HCT116 (cell line): ENCODE measurements around the gene MYO16. TPM values are rescaled to one million over a fixed set of nuclear protein-coding genes. Genes with fewer than 3 reads are reported as not detected.

Experiments
- ATAC-seq: fragments of 200-7000 bp; cut with Tn5 transposase; 2 replicates; pipeline ENCODE4 v1.9.1; 2020; ENCODE audit warnings: mild to moderate bottlenecking, moderate library complexity
- BruUV-seq: library from RNA; stranded (reverse); fragments of 400-500 nt; replicated peaks from 2 replicates; lab custom pipeline; 2021; lab: Mats Ljungman, UMichigan
- CTCF ChIA-PET: fragments of 300-600 bp; sonication (Branson Sonifier 250); formaldehyde crosslinking; loops from one replicate; lab custom pipeline; 2021; ENCODE audit warnings: antibody characterized with exemption; lab: Charles Lee
- POLR2A ChIA-PET: fragments of 300-600, 350-600 bp; sonication (Branson Sonifier 250); formaldehyde crosslinking; loops from one replicate; lab custom pipeline; 2021; ENCODE audit warnings: antibody characterized with exemption; lab: Charles Lee
- RAD21 ChIA-PET, 2 experiments: fragments of 300-600 bp; sonication (Branson Sonifier 250); formaldehyde crosslinking; loops; one replicate each; lab custom pipeline; 2023; ENCODE audit warnings: low total read pairs in 2 of 2; ENCODE audit not compliant: uncharacterized antibody in 2 of 2, unreplicated experiment in 2 of 2, low non-redundant PET in 1 of 2; lab: Charles Lee
- DNase-seq: peaks from one replicate; pipeline ENCODE4 v3.0.0-alpha.2; 2010; ENCODE audit warnings: low read depth, low spot score
- H2AFZ ChIP-seq: fragments of 200-600 bp; shearing (Covaris generic), sonication (generic); 2 replicates; pipeline ENCODE4 v1.6.1; 2017; ENCODE audit warnings: low read depth, mixed run types, mixed read lengths, antibody characterized with exemption, low read length; ENCODE audit not compliant: poor library complexity, severe bottlenecking
- H3K27ac ChIP-seq: 2 replicates; pipeline ENCODE4 v1.5.1; 2012; ENCODE audit warnings: low read depth, low read length
- H3K27me3 ChIP-seq: fragments of 200-600 bp; sonication (generic); 2 replicates; pipeline ENCODE4 v1.6.1; 2016; ENCODE audit warnings: mixed run types, low read length, mixed read lengths; ENCODE audit not compliant: insufficient read depth
- H3K36me3 ChIP-seq, 2 experiments: fragments of 200-500 bp in 1 of 2; fragments of 200-600 bp in 1 of 2; sonication (Bioruptor generic) in 1 of 2; sonication (generic) in 1 of 2; 2 replicates each; pipeline versions ENCODE4 v1.5.1 to v1.6.1; 2014 to 2016; ENCODE audit warnings: low read length in 2 of 2, inconsistent platforms in 1 of 2, mixed read lengths in 1 of 2, mixed run types in 1 of 2; ENCODE audit not compliant: insufficient read depth in 2 of 2, control insufficient read depth in 1 of 2
- H3K4me1 ChIP-seq, 2 experiments: fragments of 200-600 bp in 1 of 2; sonication (generic) in 1 of 2; 2 replicates each; pipeline versions ENCODE4 v1.5.1 to v1.6.1; 2012 to 2017; ENCODE audit warnings: low read length in 2 of 2, inconsistent platforms in 1 of 2, mild to moderate bottlenecking in 1 of 2, mixed read lengths in 1 of 2, mixed run types in 1 of 2, moderate library complexity in 1 of 2; ENCODE audit not compliant: insufficient read depth in 2 of 2, control insufficient read depth in 1 of 2
- H3K4me2 ChIP-seq: fragments of 200-600 bp; sonication (generic); 2 replicates; pipeline ENCODE4 v1.6.1; 2017; ENCODE audit warnings: mixed run types, low read length, mixed read lengths
- H3K4me3 ChIP-seq, 2 experiments: fragments of 200-600 bp in 1 of 2; sonication (generic) in 1 of 2; replicated peaks in 1 of 2; 2 replicates each; pipeline ENCODE4 v1.5.1; 2011 to 2016; ENCODE audit warnings: low read length in 2 of 2, control low read depth in 1 of 2, low read depth in 1 of 2, mild to moderate bottlenecking in 1 of 2, mixed read lengths in 1 of 2, mixed run types in 1 of 2
- H3K79me2 ChIP-seq: fragments of 200-600 bp; sonication (generic); 2 replicates; pipeline ENCODE4 v1.6.1; 2017; ENCODE audit warnings: mild to moderate bottlenecking, mixed run types, low read length, moderate library complexity, mixed read lengths; ENCODE audit not compliant: insufficient read depth
- H3K9ac ChIP-seq: fragments of 200-600 bp; sonication (generic); 2 replicates; pipeline ENCODE4 v1.6.1; 2016; ENCODE audit warnings: low read length, mixed read lengths
- H3K9me2 ChIP-seq: fragments of 200-600 bp; sonication (generic), shearing (Covaris generic); 2 replicates; pipeline ENCODE4 v1.6.1; 2017; ENCODE audit warnings: mixed run types, mild to moderate bottlenecking, moderate library complexity; ENCODE audit not compliant: insufficient read depth
- H3K9me3 ChIP-seq, 2 experiments: fragments of 200-500 bp in 1 of 2; fragments of 200-600 bp in 1 of 2; sonication (Bioruptor generic) in 1 of 2; sonication (generic) in 1 of 2; 2 replicates each; pipeline ENCODE4 v1.6.1; 2014 to 2017; ENCODE audit warnings: low read length in 2 of 2, mixed read lengths in 2 of 2, inconsistent platforms in 1 of 2, low read depth in 1 of 2, mild to moderate bottlenecking in 1 of 2, mixed run types in 1 of 2, moderate library complexity in 1 of 2; ENCODE audit not compliant: control insufficient read depth in 1 of 2, insufficient read depth in 1 of 2
- H4K20me1 ChIP-seq: fragments of 200-600 bp; sonication (generic), shearing (Covaris generic); 2 replicates; pipeline ENCODE4 v1.6.1; 2017; ENCODE audit warnings: mixed run types, mild to moderate bottlenecking, moderate library complexity; ENCODE audit not compliant: insufficient read depth
- EGR1 ChIP-seq: IDR thresholded peaks from 2 replicates; pipeline ENCODE4 v1.6.1; 2012; ENCODE audit warnings: low read depth
- EZH2phosphoT487 ChIP-seq: fragments of 200-600 bp; IDR thresholded peaks from 2 replicates; pipeline ENCODE4 v1.6.1; 2018; ENCODE audit warnings: antibody characterized with exemption, borderline replicate concordance
- FOSL1 ChIP-seq: IDR thresholded peaks from 2 replicates; pipeline ENCODE4 v1.6.1; 2012; ENCODE audit warnings: low read depth
- JUND ChIP-seq: IDR thresholded peaks from 2 replicates; pipeline ENCODE4 v1.6.1; 2012
- POLR2A ChIP-seq: IDR thresholded peaks from 2 replicates; pipeline ENCODE4 v1.7.0; 2011; ENCODE audit warnings: borderline replicate concordance; ENCODE audit not compliant: insufficient read depth, insufficient read length; ENCODE audit errors: extremely low read depth
- RAD21 ChIP-seq: IDR thresholded peaks from 2 replicates; pipeline ENCODE4 v1.6.1; 2012; ENCODE audit warnings: low read depth, mild to moderate bottlenecking
- SIN3A ChIP-seq: IDR thresholded peaks from 2 replicates; pipeline ENCODE4 v1.6.1; 2012; ENCODE audit warnings: low read depth
- SP1 ChIP-seq: IDR thresholded peaks from 2 replicates; pipeline ENCODE4 v1.6.1; 2012; ENCODE audit warnings: low read depth
- SRF ChIP-seq: IDR thresholded peaks from 2 replicates; pipeline ENCODE4 v1.6.1; 2012; ENCODE audit warnings: low read depth
- YY1 ChIP-seq: IDR thresholded peaks from 2 replicates; pipeline ENCODE4 v1.6.1; 2011; ENCODE audit warnings: low read length, low read depth, moderate library complexity, mild to moderate bottlenecking; ENCODE audit not compliant: insufficient replicate concordance; ENCODE audit errors: extremely low read depth
- ZFX ChIP-seq: fragments of 450-650 bp; IDR thresholded peaks from 2 replicates; pipeline ENCODE4 v1.6.1; 2017
- ZNF274 ChIP-seq: fragments of 200-500 bp; sonication (Bioruptor generic); IDR thresholded peaks from 2 replicates; pipeline ENCODE4 v1.6.1; 2014; ENCODE audit warnings: mild to moderate bottlenecking, low read depth, low read length, inconsistent platforms
- intact Hi-C: fragments of 100-400 bp; cut with micrococcal nuclease; formaldehyde crosslinking; loops from 2 replicates; pipeline ENCODE4 v1.10.0; 2022
- total RNA-seq: library from RNA; stranded (reverse); gene quantifications from one replicate; pipeline ENCODE4 v1.2.1, GENCODE V29; 2021; ENCODE audit not compliant: unreplicated experiment
- TF ChIP-seq, protein P1 (sequence below): IDR thresholded peaks from 2 replicates; pipeline ENCODE4 v1.6.1; 2012
- TF ChIP-seq, protein P2 (sequence below), 3 experiments: fragments of 200-600 bp in 1 of 3; sonication (generic) in 1 of 3; IDR thresholded peaks in 2 of 3; conservative IDR thresholded peaks in 1 of 3; 2 replicates each; pipeline ENCODE4 v1.5.1; 2012 to 2017; ENCODE audit warnings: low read depth in 2 of 3, low read length in 2 of 3, antibody characterized with exemption in 1 of 3, borderline replicate concordance in 1 of 3, control low read depth in 1 of 3, mild to moderate bottlenecking in 1 of 3, mixed read lengths in 1 of 3, mixed run types in 1 of 3, moderate library complexity in 1 of 3; ENCODE audit not compliant: insufficient read depth in 1 of 3
- TF ChIP-seq, protein P3 (sequence below): IDR thresholded peaks from 2 replicates; pipeline ENCODE4 v1.6.1; 2011; ENCODE audit warnings: mild to moderate bottlenecking, low read length, moderate library complexity; ENCODE audit not compliant: insufficient replicate concordance; ENCODE audit errors: extremely low read depth
- TF ChIP-seq, protein P4 (sequence below): IDR thresholded peaks from 2 replicates; pipeline ENCODE4 v1.6.1; 2012

The MYO16 gene
- total RNA-seq, 1 experiment from 2014 or later = 0.07 TPM

DNA sequence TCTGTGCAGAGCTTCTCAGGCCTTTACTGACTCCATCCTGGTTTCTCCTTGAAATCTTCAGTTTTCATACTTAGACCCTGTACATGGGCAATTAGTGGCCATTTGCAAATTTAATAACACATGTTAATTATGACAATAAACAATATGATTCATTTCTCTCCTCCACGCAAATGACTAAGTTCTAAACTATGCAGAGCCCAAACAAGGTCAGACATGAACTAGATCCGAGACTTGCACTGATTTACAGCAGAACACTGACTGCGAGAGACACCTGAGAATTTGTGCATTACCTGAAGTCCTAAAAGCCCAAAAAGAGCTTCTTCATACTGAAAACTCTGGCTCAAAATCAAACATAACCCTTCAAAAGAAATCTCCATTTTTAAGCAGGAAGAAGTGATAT is 521.8 kb downstream of the MYO16 start:
- TF ChIP-seq, protein P1, sequence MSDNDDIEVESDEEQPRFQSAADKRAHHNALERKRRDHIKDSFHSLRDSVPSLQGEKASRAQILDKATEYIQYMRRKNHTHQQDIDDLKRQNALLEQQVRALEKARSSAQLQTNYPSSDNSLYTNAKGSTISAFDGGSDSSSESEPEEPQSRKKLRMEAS = no peak
- no peak for TF ChIP-seq EZH2phosphoT487
- TF ChIP-seq YY1 = no peak
- TF ChIP-seq ZFX = no peak
- TF ChIP-seq, protein P2, sequence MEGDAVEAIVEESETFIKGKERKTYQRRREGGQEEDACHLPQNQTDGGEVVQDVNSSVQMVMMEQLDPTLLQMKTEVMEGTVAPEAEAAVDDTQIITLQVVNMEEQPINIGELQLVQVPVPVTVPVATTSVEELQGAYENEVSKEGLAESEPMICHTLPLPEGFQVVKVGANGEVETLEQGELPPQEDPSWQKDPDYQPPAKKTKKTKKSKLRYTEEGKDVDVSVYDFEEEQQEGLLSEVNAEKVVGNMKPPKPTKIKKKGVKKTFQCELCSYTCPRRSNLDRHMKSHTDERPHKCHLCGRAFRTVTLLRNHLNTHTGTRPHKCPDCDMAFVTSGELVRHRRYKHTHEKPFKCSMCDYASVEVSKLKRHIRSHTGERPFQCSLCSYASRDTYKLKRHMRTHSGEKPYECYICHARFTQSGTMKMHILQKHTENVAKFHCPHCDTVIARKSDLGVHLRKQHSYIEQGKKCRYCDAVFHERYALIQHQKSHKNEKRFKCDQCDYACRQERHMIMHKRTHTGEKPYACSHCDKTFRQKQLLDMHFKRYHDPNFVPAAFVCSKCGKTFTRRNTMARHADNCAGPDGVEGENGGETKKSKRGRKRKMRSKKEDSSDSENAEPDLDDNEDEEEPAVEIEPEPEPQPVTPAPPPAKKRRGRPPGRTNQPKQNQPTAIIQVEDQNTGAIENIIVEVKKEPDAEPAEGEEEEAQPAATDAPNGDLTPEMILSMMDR (IDR thresholded peaks at IDR 0.05 in 2 of 3, conservative IDR thresholded peaks at IDR 0.05 in 1 of 3; ENCODE audit: borderline replicate concordance in 1 of 3, insufficient read depth in 1 of 3, low read depth in 2 of 3, low read length in 2 of 3) = no peak
- TF ChIP-seq, protein P3, sequence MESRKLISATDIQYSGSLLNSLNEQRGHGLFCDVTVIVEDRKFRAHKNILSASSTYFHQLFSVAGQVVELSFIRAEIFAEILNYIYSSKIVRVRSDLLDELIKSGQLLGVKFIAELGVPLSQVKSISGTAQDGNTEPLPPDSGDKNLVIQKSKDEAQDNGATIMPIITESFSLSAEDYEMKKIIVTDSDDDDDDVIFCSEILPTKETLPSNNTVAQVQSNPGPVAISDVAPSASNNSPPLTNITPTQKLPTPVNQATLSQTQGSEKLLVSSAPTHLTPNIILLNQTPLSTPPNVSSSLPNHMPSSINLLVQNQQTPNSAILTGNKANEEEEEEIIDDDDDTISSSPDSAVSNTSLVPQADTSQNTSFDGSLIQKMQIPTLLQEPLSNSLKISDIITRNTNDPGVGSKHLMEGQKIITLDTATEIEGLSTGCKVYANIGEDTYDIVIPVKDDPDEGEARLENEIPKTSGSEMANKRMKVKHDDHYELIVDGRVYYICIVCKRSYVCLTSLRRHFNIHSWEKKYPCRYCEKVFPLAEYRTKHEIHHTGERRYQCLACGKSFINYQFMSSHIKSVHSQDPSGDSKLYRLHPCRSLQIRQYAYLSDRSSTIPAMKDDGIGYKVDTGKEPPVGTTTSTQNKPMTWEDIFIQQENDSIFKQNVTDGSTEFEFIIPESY = no peak
- TF ChIP-seq, protein P4, sequence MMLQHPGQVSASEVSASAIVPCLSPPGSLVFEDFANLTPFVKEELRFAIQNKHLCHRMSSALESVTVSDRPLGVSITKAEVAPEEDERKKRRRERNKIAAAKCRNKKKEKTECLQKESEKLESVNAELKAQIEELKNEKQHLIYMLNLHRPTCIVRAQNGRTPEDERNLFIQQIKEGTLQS = no peak
- TF ChIP-seq ZNF274 = no peak
- no peak for TF ChIP-seq SIN3A
- TF ChIP-seq SP1 = 0 out of 2 replicates have a peak, but pooled peaks have one; percentile 28
- peak; percentile 66 for TF ChIP-seq JUND
- TF ChIP-seq FOSL1 = peak; percentile 79
- TF ChIP-seq EGR1 = no peak
- no peak for TF ChIP-seq RAD21
- no peak for TF ChIP-seq POLR2A
- TF ChIP-seq SRF = peak; percentile 46; the same call in 1 of the 2 replicates
- ChIA-PET RAD21 (no interaction called here), POLR2A (no interaction called here), CTCF (no interaction called here)
- Histone ChIP-seq H2AFZ (peak overlapping the region; percentile 39), H3K36me3 (no peaks in the 10 kb centered on the region), H3K27me3 (no peaks in the 10 kb centered on the region), H3K4me2 (peak overlapping the region; percentile 58), H3K9ac (peak overlapping the region; percentile 27), H3K4me1 (peaks cover 32 to 85% of the 10 kb centered on the region in 2 experiments), H3K9me2 (no peaks in the 10 kb centered on the region), H4K20me1 (no peaks in the 10 kb centered on the region), H3K27ac (no peak overlapping the region), H3K79me2 (no peaks in the 10 kb centered on the region), H3K4me3 (0 out of 4 replicates have a peak overlapping the region, but pooled peaks of 1 of the 2 experiments have one; percentile 11), H3K9me3 (no peaks in the 10 kb centered on the region)
- DNase-seq (no peak), ATAC-seq (peak; percentile 47)
- no TSS peak for BruUV-seq
- intact Hi-C loops = no loop called here
